MM.1S (cell line): ENCODE measurements around the gene ASIC4.

Experiments used
- CTCF ChIP-seq: fragments of 300-600 bp; sonication (generic); IDR thresholded peaks from 2 replicates; pipeline ENCODE4 v1.5.1; 2016; ENCODE audit warnings: antibody characterized with exemption, low read length, mixed read lengths
- EZH2phosphoT487 ChIP-seq: fragments of 300-600 bp; sonication (generic); IDR thresholded peaks from 2 replicates; pipeline ENCODE4 v1.6.1; 2018; ENCODE audit warnings: antibody characterized with exemption, low read length

GRCh38 chr2:219530048-219530963, 16.0 kb downstream of the ASIC4 start:
- TF ChIP-seq CTCF: peak; percentile 92
- no peak for TF ChIP-seq EZH2phosphoT487
